WTC11 (cell line): ENCODE data around the gene NEK2. TPM values are rescaled to one million over a fixed set of nuclear protein-coding genes. Genes with fewer than 3 reads are reported as not detected.

Experiments used
- ATAC-seq: fragments of 200-7000 bp; cut with Tn5 transposase; 2 replicates; pipeline ENCODE4 v1.10.0; 2021; ENCODE audit warnings: mild to moderate bottlenecking, moderate library complexity
- CTCF ChIA-PET: fragments of 300-600 bp; sonication (Branson Sonifier 250); formaldehyde crosslinking; loops from one replicate; lab custom pipeline; 2021; ENCODE audit warnings: antibody characterized with exemption; lab: Charles Lee
- POLR2A ChIA-PET: fragments of 350-600 bp; sonication (Branson Sonifier 250); formaldehyde crosslinking; loops from one replicate; lab custom pipeline; 2021; ENCODE audit warnings: antibody characterized with exemption; lab: Charles Lee
- DNase-seq: peaks from one replicate; pipeline ENCODE4 v3.0.0; 2021; ENCODE audit warnings: low spot score
- H3K27ac Mint-ChIP-seq: 2 replicates; pipeline ENCODE4 v1.8.0; 2021; ENCODE audit warnings: mixed read lengths
- H3K27me3 Mint-ChIP-seq: 2 replicates; pipeline ENCODE4 v1.8.0; 2021; ENCODE audit warnings: low read depth, mild to moderate bottlenecking, moderate library complexity, mixed read lengths
- H3K36me3 Mint-ChIP-seq: 2 replicates; pipeline ENCODE4 v1.8.0; 2021; ENCODE audit warnings: mixed read lengths
- H3K4me1 Mint-ChIP-seq: 2 replicates; pipeline ENCODE4 v1.8.0; 2022; ENCODE audit warnings: mixed read lengths
- H3K4me3 Mint-ChIP-seq: 2 replicates; pipeline ENCODE4 v1.8.0; 2021; ENCODE audit warnings: mild to moderate bottlenecking, moderate library complexity, mixed read lengths
- H3K9me3 Mint-ChIP-seq: 2 replicates; pipeline ENCODE4 v1.8.0; 2021; ENCODE audit warnings: mixed read lengths
- CBFB ChIP-seq: sonication (generic); formaldehyde crosslinking; IDR thresholded peaks from 2 replicates; pipeline ENCODE4 v1.8.1; 2022; ENCODE audit warnings: mild to moderate bottlenecking, low read depth, missing genetic modification reagents
- CDX4 ChIP-seq: fragments of 250-450 bp; sonication (Bioruptor Pico); IDR thresholded peaks from 2 replicates; pipeline ENCODE4 v1.9.0; 2021; ENCODE audit warnings: moderate library complexity, mild to moderate bottlenecking, inconsistent platforms, borderline replicate concordance
- CREM ChIP-seq: sonication (generic); formaldehyde crosslinking; IDR thresholded peaks from 2 replicates; pipeline ENCODE4 v1.8.1; 2022; ENCODE audit warnings: mild to moderate bottlenecking, missing genetic modification reagents, moderate library complexity
- ETV6 ChIP-seq: sonication (generic); formaldehyde crosslinking; IDR thresholded peaks from 2 replicates; pipeline ENCODE4 v1.8.1; 2022; ENCODE audit warnings: mild to moderate bottlenecking, missing genetic modification reagents
- FOXK1 ChIP-seq: sonication (generic); formaldehyde crosslinking; IDR thresholded peaks from 2 replicates; pipeline ENCODE4 v1.8.0; 2022; ENCODE audit warnings: mild to moderate bottlenecking, moderate library complexity, missing genetic modification reagents
- GABPB1 ChIP-seq: sonication (generic); formaldehyde crosslinking; IDR thresholded peaks from 2 replicates; pipeline ENCODE4 v1.8.1; 2023; ENCODE audit warnings: mild to moderate bottlenecking, missing genetic modification reagents
- GRHL2 ChIP-seq: fragments of 250-450 bp; sonication (Bioruptor Pico); IDR thresholded peaks from 2 replicates; pipeline ENCODE4 v1.8.0; 2022; ENCODE audit warnings: mild to moderate bottlenecking, moderate library complexity; ENCODE audit not compliant: insufficient replicate concordance, severe bottlenecking
- GTF2I ChIP-seq: fragments of 250-450 bp; sonication (Bioruptor Pico); conservative IDR thresholded peaks from 2 replicates; pipeline ENCODE4 v1.4.0; 2021; ENCODE audit warnings: mild to moderate bottlenecking
- IRF1 ChIP-seq: sonication (generic); formaldehyde crosslinking; IDR thresholded peaks from 2 replicates; pipeline ENCODE4 v1.8.0; 2023; ENCODE audit warnings: missing genetic modification reagents
- KAT7 ChIP-seq: sonication (generic); formaldehyde crosslinking; IDR thresholded peaks from 2 replicates; pipeline ENCODE4 v1.8.1; 2023; ENCODE audit warnings: missing genetic modification reagents, mild to moderate bottlenecking, borderline replicate concordance
- MAX ChIP-seq: sonication (generic); formaldehyde crosslinking; IDR thresholded peaks from 2 replicates; pipeline ENCODE4 v1.8.0; 2022; ENCODE audit warnings: mild to moderate bottlenecking, missing genetic modification reagents
- NFE2L1 ChIP-seq: sonication (generic); formaldehyde crosslinking; IDR thresholded peaks from 2 replicates; pipeline ENCODE4 v1.8.1; 2023; ENCODE audit warnings: missing genetic modification reagents
- NR2C2 ChIP-seq: sonication (generic); formaldehyde crosslinking; IDR thresholded peaks from 2 replicates; pipeline ENCODE4 v1.8.0; 2022; ENCODE audit warnings: mild to moderate bottlenecking, missing genetic modification reagents
- RELA ChIP-seq: sonication (generic); formaldehyde crosslinking; IDR thresholded peaks from 2 replicates; pipeline ENCODE4 v1.8.1; 2022; ENCODE audit warnings: missing genetic modification reagents, mild to moderate bottlenecking, borderline replicate concordance
- SOX15 ChIP-seq: fragments of 250-450 bp; sonication (Bioruptor Pico); IDR thresholded peaks from 2 replicates; pipeline ENCODE4 v1.9.0; 2021; ENCODE audit warnings: mild to moderate bottlenecking
- ZNF317 ChIP-seq: sonication (generic); formaldehyde crosslinking; IDR thresholded peaks from 2 replicates; pipeline ENCODE4 v1.8.1; 2023; ENCODE audit warnings: low read depth, mild to moderate bottlenecking, moderate library complexity, missing genetic modification reagents, borderline replicate concordance
- ZNF396 ChIP-seq: fragments of 250-450 bp; sonication (Bioruptor Pico); IDR thresholded peaks from 2 replicates; pipeline ENCODE4 v1.8.0; 2021; ENCODE audit warnings: mild to moderate bottlenecking, moderate library complexity, borderline replicate concordance
- total RNA-seq: library from RNA; stranded (reverse); gene quantifications from 3 replicates; pipeline ENCODE4 v1.2.3, GENCODE V29; 2021
- TF ChIP-seq, protein P1 (sequence below): sonication (generic); formaldehyde crosslinking; IDR thresholded peaks from 2 replicates; pipeline ENCODE4 v1.8.1; 2023; ENCODE audit warnings: mild to moderate bottlenecking, missing genetic modification reagents
- TF ChIP-seq, protein P2 (sequence below): sonication (generic); formaldehyde crosslinking; conservative IDR thresholded peaks from 2 replicates; pipeline ENCODE4 v1.8.1; 2023; ENCODE audit warnings: mild to moderate bottlenecking, low read depth, missing genetic modification reagents, moderate library complexity
- TF ChIP-seq, protein P3 (sequence below): sonication (generic); formaldehyde crosslinking; IDR thresholded peaks from 2 replicates; pipeline ENCODE4 v1.8.1; 2022; ENCODE audit warnings: mild to moderate bottlenecking, moderate library complexity, missing genetic modification reagents
- TF ChIP-seq, protein P4 (sequence below): sonication (generic); formaldehyde crosslinking; IDR thresholded peaks from 2 replicates; pipeline ENCODE4 v1.8.1; 2022; ENCODE audit warnings: low read depth, mild to moderate bottlenecking, moderate library complexity, missing genetic modification reagents, borderline replicate concordance

The NEK2 gene
- total RNA-seq, 1 experiment from 2014 or later, result 23.5 TPM

GRCh38 chr1:211641044-211641800 is 34.2 kb downstream of the NEK2 start (continued):
- TF ChIP-seq CDX4, result no peak

GRCh38 chr1:211640301-211640630 is 35.2 kb downstream of the NEK2 start:
- Mint-ChIP-seq H3K4me3 (no peak overlapping the region), H3K9me3 (no peaks in the 10 kb centered on the region), H3K36me3 (no peaks in the 10 kb centered on the region), H3K27ac (no peak overlapping the region), H3K4me1 (peaks cover 14% of the 10 kb centered on the region), H3K27me3 (no peaks in the 10 kb centered on the region)
- CTCF ChIA-PET, result no interaction called here
- POLR2A ChIA-PET, result interaction anchor here (0.5 to 1.4 kb wide), 2 partner anchors 62 to 589 kb away, joined by 4 to 5 read pairs; partner anchors contain the start of gene SLC30A1
- TF ChIP-seq ETV6 (CRISPR knock-in tag), result no peak
- no peak for TF ChIP-seq FOXK1 (CRISPR knock-in tag)
- ATAC-seq, result no peak
- DNase-seq, result no peak

DNA sequence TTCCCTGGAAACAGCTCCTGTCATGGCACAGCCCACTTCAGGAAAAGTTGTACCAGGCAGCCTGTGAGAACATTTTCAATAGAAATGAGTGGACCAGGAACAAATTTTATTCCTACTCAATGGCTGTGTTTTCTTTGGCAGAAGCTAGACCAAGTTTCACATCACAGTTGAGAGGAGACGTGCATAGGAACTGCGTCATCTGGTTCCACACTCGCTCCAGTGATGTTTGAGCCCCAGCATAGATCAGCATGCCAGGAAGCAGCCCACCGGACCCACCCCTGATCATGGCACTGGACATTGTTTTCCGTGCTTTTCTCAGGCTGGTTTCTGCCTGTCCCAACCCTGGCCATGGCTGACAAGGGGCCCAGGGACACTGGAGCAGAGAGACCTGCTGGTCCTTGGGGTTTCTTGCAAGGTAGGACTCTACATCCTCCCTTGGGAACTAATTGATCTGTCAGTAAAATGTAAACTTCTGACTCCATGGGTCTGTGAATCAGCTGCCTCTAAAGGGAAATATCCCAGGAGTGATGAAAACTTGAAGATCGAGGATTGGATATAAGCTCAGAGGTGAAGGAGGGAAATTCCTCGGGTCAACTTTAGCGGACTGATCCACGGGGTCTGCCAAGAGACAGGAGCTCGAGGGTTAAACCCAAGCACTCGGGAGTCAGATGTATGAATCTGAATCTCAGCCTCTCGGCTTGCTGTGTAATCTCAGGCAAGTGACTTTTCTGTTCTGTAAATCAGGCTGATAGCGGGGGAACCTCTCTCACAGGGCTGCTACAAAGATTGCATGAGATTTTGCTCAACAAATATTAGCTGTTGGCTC is 35.7 kb downstream of the NEK2 start:
- Mint-ChIP-seq H3K36me3 (no peaks in the 10 kb centered on the region), H3K27me3 (no peaks in the 10 kb centered on the region), H3K9me3 (no peaks in the 10 kb centered on the region), H3K27ac (no peak overlapping the region), H3K4me1 (peaks cover 14% of the 10 kb centered on the region), H3K4me3 (no peak overlapping the region)
- no peak for DNase-seq
- ATAC-seq, result no peak
- CTCF ChIA-PET, result no interaction called here
- POLR2A ChIA-PET, result interaction anchor here (0.5 to 1.4 kb wide), 2 partner anchors 61 to 590 kb away, joined by 4 to 5 read pairs; partner anchors contain the start of gene SLC30A1
- TF ChIP-seq, protein P1, sequence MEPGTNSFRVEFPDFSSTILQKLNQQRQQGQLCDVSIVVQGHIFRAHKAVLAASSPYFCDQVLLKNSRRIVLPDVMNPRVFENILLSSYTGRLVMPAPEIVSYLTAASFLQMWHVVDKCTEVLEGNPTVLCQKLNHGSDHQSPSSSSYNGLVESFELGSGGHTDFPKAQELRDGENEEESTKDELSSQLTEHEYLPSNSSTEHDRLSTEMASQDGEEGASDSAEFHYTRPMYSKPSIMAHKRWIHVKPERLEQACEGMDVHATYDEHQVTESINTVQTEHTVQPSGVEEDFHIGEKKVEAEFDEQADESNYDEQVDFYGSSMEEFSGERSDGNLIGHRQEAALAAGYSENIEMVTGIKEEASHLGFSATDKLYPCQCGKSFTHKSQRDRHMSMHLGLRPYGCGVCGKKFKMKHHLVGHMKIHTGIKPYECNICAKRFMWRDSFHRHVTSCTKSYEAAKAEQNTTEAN, result no peak
- TF ChIP-seq ZNF317, result no peak
- TF ChIP-seq GABPB1 (CRISPR knock-in tag), result no peak
- TF ChIP-seq GTF2I, result no peak
- no peak for TF ChIP-seq SOX15 (CRISPR knock-in tag)

DNA sequence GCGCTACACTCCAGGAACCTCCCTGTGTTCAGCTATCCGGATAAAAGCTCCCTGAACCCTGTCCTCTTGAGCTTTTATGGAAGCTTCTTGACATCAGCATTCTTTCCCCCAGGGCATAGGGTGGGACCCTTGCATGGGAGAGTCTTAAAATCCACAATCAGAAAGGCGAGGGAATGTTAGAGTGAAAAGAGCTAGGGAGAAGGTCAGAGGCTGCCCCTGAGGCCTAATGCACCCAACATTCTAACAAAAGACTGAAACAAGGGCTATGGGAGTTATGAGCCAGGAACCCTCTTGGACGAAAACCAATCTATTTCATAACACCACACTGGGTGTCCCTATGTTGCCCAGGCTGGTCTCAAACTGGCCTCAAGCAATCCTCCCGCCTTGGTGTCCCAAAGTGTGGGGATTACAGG is 36.7 kb downstream of the NEK2 start:
- CTCF ChIA-PET, result no interaction called here
- no peak for DNase-seq

More for the DNA sequence above, 36.7 kb downstream of the NEK2 start:
- Mint-ChIP-seq H3K36me3 (no peaks in the 10 kb centered on the region), H3K27ac (no peak overlapping the region), H3K4me1 (peaks cover 10% of the 10 kb centered on the region), H3K4me3 (no peak overlapping the region), H3K27me3 (no peaks in the 10 kb centered on the region), H3K9me3 (no peaks in the 10 kb centered on the region)
- ATAC-seq, result no peak
- POLR2A ChIA-PET, result interaction anchor here (1.5 kb wide), 1 partner anchor 60 kb away, joined by 3 read pairs; the partner anchor contains the start of gene SLC30A1
- no peak for TF ChIP-seq GRHL2 (CRISPR knock-in tag)
- no peak for TF ChIP-seq IRF1 (CRISPR knock-in tag)
- TF ChIP-seq ZNF396 (CRISPR knock-in tag), result no peak
- TF ChIP-seq NFE2L1 (CRISPR knock-in tag), result no peak
- TF ChIP-seq FOXK1 (CRISPR knock-in tag), result no peak
- no peak for TF ChIP-seq MAX (CRISPR knock-in tag)
- TF ChIP-seq, protein P2, sequence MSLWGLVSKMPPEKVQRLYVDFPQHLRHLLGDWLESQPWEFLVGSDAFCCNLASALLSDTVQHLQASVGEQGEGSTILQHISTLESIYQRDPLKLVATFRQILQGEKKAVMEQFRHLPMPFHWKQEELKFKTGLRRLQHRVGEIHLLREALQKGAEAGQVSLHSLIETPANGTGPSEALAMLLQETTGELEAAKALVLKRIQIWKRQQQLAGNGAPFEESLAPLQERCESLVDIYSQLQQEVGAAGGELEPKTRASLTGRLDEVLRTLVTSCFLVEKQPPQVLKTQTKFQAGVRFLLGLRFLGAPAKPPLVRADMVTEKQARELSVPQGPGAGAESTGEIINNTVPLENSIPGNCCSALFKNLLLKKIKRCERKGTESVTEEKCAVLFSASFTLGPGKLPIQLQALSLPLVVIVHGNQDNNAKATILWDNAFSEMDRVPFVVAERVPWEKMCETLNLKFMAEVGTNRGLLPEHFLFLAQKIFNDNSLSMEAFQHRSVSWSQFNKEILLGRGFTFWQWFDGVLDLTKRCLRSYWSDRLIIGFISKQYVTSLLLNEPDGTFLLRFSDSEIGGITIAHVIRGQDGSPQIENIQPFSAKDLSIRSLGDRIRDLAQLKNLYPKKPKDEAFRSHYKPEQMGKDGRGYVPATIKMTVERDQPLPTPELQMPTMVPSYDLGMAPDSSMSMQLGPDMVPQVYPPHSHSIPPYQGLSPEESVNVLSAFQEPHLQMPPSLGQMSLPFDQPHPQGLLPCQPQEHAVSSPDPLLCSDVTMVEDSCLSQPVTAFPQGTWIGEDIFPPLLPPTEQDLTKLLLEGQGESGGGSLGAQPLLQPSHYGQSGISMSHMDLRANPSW, result no peak
- TF ChIP-seq NR2C2 (CRISPR knock-in tag), result no peak
- TF ChIP-seq RELA (CRISPR knock-in tag), result no peak
- TF ChIP-seq CREM (CRISPR knock-in tag), result no peak
- TF ChIP-seq, protein P3, sequence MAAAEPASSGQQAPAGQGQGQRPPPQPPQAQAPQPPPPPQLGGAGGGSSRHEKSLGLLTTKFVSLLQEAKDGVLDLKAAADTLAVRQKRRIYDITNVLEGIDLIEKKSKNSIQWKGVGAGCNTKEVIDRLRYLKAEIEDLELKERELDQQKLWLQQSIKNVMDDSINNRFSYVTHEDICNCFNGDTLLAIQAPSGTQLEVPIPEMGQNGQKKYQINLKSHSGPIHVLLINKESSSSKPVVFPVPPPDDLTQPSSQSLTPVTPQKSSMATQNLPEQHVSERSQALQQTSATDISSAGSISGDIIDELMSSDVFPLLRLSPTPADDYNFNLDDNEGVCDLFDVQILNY (CRISPR knock-in tag), result no peak
- TF ChIP-seq, protein P4, sequence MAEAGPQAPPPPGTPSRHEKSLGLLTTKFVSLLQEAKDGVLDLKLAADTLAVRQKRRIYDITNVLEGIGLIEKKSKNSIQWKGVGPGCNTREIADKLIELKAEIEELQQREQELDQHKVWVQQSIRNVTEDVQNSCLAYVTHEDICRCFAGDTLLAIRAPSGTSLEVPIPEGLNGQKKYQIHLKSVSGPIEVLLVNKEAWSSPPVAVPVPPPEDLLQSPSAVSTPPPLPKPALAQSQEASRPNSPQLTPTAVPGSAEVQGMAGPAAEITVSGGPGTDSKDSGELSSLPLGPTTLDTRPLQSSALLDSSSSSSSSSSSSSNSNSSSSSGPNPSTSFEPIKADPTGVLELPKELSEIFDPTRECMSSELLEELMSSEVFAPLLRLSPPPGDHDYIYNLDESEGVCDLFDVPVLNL, result no peak
- no peak for TF ChIP-seq KAT7 (CRISPR knock-in tag)
- TF ChIP-seq CBFB, result no peak
